ENCODE results near the gene MAML2. TPM values are rescaled to one million over a fixed set of nuclear protein-coding genes. Genes with fewer than 3 reads are reported as not detected.

MAML2 gene
- total RNA-seq, 1 experiment from 2014 or later = 2.9 TPM

DNA sequence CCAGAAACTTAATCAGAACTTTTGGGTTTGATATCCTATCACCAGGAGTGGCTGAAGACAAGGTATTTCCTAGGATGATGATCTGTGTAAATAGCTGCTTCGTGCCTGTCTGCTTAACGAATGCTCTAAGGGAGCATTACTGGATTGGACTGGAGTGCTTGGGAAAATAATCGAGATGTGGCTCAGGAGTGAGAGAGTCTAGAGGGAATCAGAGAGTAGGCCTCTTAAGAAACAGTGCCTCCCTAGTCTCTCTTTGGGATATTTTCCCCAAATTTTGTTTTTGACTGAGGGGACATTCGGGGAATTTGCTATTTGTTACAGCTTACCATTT, 2.5 kb downstream of the MAML2 start:
- Histone ChIP-seq H3K27ac (ENCODE audit: low read length) (peak overlapping the region; percentile 5; the same call in 1 of the 2 replicates), H3K36me3 (ENCODE audit: control insufficient read depth, insufficient read depth, low read length) (no peaks in the 10 kb centered on the region), H3K4me3 (ENCODE audit: low read depth in 2 of 2, low read length in 2 of 2) (no peak overlapping the region; a peak in 1 of 4 replicates), H3K4me1 (ENCODE audit: control insufficient read depth, insufficient read depth, low read length) (peaks cover 38% of the 10 kb centered on the region), H3K27me3 (ENCODE audit: control insufficient read depth, insufficient read depth, low read length) (no peaks in the 10 kb centered on the region), H3K9me3 (ENCODE audit: control insufficient read depth, insufficient read depth, low read depth, low read length) (no peaks in the 10 kb centered on the region)
- TF ChIP-seq CTCF (IDR thresholded peaks at IDR 0.05) (no peak), TCF7L2 (IDR thresholded peaks at IDR 0.05; ENCODE audit: low read depth, low read length) (no peak), SIN3A (IDR thresholded peaks at IDR 0.05; ENCODE audit: borderline replicate concordance, insufficient read depth, low read depth, low read length) (no peak), POLR2AphosphoS5 (IDR thresholded peaks at IDR 0.05; ENCODE audit: low read depth, low read length) (no peak)
- TF ChIP-seq, protein P1, sequence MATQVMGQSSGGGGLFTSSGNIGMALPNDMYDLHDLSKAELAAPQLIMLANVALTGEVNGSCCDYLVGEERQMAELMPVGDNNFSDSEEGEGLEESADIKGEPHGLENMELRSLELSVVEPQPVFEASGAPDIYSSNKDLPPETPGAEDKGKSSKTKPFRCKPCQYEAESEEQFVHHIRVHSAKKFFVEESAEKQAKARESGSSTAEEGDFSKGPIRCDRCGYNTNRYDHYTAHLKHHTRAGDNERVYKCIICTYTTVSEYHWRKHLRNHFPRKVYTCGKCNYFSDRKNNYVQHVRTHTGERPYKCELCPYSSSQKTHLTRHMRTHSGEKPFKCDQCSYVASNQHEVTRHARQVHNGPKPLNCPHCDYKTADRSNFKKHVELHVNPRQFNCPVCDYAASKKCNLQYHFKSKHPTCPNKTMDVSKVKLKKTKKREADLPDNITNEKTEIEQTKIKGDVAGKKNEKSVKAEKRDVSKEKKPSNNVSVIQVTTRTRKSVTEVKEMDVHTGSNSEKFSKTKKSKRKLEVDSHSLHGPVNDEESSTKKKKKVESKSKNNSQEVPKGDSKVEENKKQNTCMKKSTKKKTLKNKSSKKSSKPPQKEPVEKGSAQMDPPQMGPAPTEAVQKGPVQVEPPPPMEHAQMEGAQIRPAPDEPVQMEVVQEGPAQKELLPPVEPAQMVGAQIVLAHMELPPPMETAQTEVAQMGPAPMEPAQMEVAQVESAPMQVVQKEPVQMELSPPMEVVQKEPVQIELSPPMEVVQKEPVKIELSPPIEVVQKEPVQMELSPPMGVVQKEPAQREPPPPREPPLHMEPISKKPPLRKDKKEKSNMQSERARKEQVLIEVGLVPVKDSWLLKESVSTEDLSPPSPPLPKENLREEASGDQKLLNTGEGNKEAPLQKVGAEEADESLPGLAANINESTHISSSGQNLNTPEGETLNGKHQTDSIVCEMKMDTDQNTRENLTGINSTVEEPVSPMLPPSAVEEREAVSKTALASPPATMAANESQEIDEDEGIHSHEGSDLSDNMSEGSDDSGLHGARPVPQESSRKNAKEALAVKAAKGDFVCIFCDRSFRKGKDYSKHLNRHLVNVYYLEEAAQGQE (IDR thresholded peaks at IDR 0.05; ENCODE audit: insufficient read depth in 1 of 2, low read depth in 2 of 2, low read length in 1 of 2) = no peak
- DNase-seq (ENCODE audit: low read depth, low spot score) = no peak
- no peak for ATAC-seq
- BruUV-seq (replicated peaks) = no TSS peak
- ChIA-PET CTCF (no interaction called here), POLR2A (interaction anchor here (0.5 to 0.6 kb wide), 2 partner anchors 87 to 1274 kb away, joined by 3 read pairs; partner anchors contain the start of gene SRSF8)
- in situ Hi-C loops (cut with HindIII; ENCODE audit: low pct_unique_long_range_greater_than_20kb, low sequenced_read_pairs) = no loop called here
- intact Hi-C loops (cut with micrococcal nuclease; ENCODE audit: unreplicated experiment) = loop anchor here (5.0 to 10.0 kb wide), 3 partner anchors 98 to 503 kb away; partner anchors contain the start of gene MTMR2

DNA sequence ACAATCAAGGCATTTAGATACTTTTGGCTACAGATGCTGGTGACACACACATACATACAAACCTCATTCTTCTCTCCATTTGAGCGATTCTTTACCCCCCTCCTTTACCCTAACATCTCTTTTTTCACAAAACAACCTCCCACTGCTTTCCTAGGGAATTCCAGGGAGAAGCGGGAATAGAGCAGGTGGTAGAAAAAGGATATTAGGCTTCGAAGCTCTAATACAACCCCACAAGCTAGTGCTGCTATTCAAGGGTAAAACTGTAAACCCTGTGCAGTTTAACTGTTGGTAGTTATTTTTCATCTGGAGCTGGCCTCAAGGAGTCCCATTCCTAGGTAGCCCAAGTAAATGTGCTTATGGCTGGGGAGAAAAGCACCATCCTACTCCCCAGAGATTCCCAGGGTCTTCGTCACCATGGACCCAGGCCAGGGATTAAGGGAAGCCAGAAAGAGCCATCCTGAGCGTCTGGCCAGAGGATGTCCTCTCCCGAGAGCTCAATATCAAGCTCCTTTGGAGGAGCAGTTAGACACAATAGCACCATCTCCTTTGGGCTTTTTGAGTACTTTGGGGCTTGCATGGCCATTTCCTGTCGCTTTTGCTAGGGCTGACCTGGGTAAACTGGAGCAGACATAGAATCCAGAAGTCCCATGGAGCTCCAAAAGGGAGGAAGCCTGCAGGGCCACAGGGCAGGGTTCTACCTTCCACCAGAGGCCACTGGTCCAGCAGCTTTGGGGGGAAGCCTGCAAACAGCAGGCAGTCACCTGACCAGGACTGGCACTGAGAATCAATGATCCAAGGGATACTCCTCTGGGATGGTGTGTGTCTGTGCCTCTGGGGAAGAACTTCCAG, 3.1 kb downstream of the MAML2 start:
- BruUV-seq (replicated peaks) = no TSS peak

More for the DNA sequence above, 3.1 kb downstream of the MAML2 start:
- Histone ChIP-seq H3K36me3 (ENCODE audit: control insufficient read depth, insufficient read depth, low read length) (no peaks in the 10 kb centered on the region), H3K27me3 (ENCODE audit: control insufficient read depth, insufficient read depth, low read length) (no peaks in the 10 kb centered on the region), H3K27ac (ENCODE audit: low read length) (peak overlapping the region; percentile 62), H3K9me3 (ENCODE audit: control insufficient read depth, insufficient read depth, low read depth, low read length) (no peaks in the 10 kb centered on the region), H3K4me1 (ENCODE audit: control insufficient read depth, insufficient read depth, low read length) (peaks cover 38% of the 10 kb centered on the region), H3K4me3 (ENCODE audit: low read depth in 2 of 2, low read length in 2 of 2) (peak overlapping the region; percentile 4 to 34; a peak in 2 of 4 replicates)
- DNase-seq (ENCODE audit: low read depth, low spot score) = no peak
- intact Hi-C loops (cut with micrococcal nuclease; ENCODE audit: unreplicated experiment) = loop anchor here (5.0 to 10.0 kb wide), 3 partner anchors 98 to 503 kb away; partner anchors contain the start of gene MTMR2
- in situ Hi-C loops (cut with HindIII; ENCODE audit: low pct_unique_long_range_greater_than_20kb, low sequenced_read_pairs) = loop anchor here (10.0 kb wide), 1 partner anchor 275 kb away; no protein-coding TSS in a partner anchor
- TF ChIP-seq, protein P1 (IDR thresholded peaks at IDR 0.05; ENCODE audit: insufficient read depth in 1 of 2, low read depth in 2 of 2, low read length in 1 of 2) = no peak
- no peak for TF ChIP-seq SIN3A (IDR thresholded peaks at IDR 0.05; ENCODE audit: borderline replicate concordance, insufficient read depth, low read depth, low read length)
- no peak for TF ChIP-seq POLR2AphosphoS5 (IDR thresholded peaks at IDR 0.05; ENCODE audit: low read depth, low read length)
- no peak for TF ChIP-seq CTCF (IDR thresholded peaks at IDR 0.05)
- no peak for TF ChIP-seq TCF7L2 (IDR thresholded peaks at IDR 0.05; ENCODE audit: low read depth, low read length)
- no peak for ATAC-seq
- ChIA-PET POLR2A (interaction anchor here (0.5 to 0.6 kb wide), 2 partner anchors 86 to 1273 kb away, joined by 3 read pairs; partner anchors contain the start of gene SRSF8), CTCF (interaction anchor here (1.5 kb wide), 1 partner anchor 33 kb away, joined by 4 read pairs; no protein-coding TSS in a partner anchor)

Measured in Panc1 (cell line).